NCI-H187 treated with DMSO at 0.1 percent for 48 hours (cell line): ENCODE data around the gene HEXIM2.

Source experiments
- DNase-seq: peaks from one replicate; lab custom pipeline; 2025; lab: John Stamatoyannopoulos, UW

Gene HEXIM2

DNA sequence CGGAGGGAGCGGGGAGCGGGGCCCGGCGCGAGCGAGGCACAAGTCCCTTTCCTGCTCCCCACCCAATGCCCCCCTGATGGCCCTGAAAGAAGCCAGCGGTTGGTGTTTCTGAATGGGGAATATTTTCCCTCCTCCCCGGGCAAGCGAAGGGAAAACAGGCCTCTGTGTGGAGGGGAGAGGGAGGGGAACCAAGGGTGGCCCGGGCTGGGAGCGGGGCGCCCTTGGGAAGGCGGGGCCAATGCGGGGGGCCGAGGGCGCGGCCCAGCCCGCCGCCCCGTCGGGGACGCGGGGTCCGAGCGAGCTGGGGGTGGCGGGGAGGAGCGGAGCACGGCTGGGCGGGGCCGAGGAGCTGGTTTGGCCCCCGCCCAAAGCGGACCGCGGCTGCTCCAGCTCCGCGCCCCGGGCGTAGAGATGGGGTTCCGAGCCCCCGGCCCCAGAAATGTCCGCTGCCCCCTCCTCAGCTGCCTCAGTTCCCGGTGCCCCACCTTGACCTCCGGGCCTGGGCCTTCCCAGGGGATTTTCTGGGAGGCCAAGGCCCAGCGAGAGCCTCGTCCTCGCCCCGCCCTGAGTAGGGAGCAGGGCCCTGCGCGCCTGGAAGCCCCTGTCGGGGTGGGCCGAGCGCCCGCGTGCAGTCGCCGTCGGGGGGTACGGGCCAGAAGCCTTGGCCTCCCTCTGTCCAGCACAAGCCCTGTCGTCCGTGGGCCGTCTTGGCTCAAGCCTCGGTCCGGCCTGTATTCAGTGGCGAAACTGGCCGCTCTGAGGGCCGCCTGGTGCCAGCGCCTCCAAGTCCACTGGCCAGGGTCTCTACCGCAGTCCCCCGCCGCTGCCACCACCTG, 17.3 kb upstream of the HEXIM2 start:
- no peak for DNase-seq

DNA sequence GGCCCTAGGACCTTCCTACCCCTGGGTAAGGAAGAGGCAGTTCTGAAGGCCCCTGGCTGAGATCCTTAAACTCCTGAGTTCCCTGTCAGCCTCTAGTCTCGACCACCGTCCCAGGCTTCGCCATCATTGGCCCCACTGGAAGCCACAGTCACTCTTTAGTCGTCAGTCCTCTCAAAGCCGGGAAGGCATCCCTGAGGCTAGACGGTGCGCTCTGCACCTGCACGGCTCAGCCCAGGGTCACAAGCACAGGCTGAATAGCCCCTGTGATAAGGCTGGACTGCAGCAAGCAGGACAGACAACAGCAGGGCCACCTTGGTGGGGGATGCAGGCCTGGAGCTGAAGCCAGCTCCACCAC, 16.7 kb upstream of the HEXIM2 start:
- no peak for DNase-seq

DNA sequence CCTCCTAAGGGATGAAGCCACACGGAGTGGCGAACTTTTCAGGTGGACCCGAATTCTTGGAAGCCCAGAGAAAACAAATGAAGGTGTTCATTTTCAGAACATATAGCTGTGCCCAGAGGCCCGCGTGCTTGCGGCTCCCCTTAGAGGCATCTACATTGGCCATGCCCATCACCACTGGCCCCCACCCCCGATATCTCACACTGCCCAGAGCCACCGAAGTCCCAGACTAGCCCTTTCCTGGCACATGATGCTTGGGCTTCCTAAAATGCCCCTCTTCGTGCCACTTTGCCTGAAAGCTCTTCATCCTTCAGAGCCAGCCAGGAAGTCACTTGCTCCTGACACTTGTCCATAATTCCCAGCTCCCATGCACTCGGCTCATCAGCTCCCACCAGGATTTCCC, 15.5 kb upstream of the HEXIM2 start:
- no peak for DNase-seq

DNA sequence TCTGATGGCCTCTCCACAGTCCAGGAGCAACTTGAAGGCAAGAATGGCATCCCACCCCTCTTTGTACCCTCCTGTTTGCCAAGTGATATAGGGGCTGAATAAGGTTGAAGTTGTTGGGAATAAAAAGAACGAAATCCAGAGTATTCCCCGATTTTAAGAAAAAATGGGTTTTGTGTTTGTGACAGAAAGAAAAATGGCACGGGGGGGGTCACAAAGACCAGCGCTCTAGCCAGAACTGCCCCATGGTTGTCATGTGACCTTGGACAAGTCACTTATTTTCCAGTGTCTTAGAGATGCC, 15.1 kb upstream of the HEXIM2 start:
- no peak for DNase-seq

DNA sequence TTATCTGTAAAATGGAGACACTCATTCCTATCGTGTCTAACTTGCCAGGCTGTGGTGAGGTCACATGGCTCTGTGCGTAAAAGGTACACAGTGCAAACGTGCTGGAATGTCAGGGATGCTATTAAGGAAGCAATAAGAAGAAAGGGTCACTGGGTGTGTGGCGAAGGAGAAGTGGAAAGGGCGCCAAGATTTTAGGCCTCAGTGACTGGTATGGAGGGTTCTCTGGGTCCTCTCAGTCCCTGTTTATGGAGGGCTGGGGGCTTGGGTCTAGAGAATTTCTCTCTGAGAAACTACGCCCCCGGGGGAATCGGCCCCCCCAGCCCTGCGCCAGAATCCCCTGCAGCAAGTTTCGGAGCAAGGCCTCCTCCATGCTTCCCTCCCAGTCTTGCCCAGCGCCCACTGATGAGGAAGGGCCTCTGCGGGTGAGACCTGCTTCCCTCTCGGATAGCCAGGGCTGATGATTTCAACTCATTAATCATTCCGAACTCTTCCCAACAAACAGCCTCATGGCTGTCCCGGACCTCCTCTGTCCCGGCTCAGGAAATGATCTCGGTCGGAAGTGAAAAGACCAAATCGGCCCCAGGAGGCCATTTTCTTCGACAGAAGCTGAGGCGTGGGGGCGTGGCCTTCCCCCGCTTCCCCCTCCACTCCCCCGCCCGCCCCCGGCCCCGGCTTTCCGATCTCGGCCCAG, 14.6 kb upstream of the HEXIM2 start:
- no peak for DNase-seq

DNA sequence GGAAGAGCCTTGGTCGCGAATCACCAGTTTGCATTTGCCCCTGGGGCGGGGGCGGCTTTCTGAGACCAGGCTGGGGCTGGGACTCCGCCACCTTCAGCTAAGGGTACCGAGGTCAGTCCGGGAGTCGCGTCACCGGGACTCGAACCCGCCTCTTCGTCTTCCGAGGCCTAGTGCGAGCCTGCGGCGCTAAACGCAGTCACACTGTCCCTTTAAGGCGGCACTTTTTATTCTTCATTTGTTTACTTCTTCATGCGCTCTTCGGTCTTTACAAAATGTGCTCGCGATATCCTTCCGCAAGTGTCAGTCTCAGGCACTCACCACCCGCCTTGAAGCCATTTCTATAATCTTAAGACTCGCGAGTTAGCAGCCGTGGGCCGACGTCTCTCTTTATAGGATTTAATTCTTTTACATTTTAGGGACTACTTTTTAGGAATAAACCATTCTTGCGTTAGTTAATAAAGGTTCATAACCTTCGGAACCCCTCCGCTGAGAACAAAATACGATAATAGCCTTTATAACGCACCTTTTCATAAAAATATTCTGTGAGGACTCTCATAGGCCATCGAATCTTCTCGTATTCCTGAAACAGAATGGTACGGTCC, 14.0 kb upstream of the HEXIM2 start:
- peak; percentile 76 for DNase-seq

DNA sequence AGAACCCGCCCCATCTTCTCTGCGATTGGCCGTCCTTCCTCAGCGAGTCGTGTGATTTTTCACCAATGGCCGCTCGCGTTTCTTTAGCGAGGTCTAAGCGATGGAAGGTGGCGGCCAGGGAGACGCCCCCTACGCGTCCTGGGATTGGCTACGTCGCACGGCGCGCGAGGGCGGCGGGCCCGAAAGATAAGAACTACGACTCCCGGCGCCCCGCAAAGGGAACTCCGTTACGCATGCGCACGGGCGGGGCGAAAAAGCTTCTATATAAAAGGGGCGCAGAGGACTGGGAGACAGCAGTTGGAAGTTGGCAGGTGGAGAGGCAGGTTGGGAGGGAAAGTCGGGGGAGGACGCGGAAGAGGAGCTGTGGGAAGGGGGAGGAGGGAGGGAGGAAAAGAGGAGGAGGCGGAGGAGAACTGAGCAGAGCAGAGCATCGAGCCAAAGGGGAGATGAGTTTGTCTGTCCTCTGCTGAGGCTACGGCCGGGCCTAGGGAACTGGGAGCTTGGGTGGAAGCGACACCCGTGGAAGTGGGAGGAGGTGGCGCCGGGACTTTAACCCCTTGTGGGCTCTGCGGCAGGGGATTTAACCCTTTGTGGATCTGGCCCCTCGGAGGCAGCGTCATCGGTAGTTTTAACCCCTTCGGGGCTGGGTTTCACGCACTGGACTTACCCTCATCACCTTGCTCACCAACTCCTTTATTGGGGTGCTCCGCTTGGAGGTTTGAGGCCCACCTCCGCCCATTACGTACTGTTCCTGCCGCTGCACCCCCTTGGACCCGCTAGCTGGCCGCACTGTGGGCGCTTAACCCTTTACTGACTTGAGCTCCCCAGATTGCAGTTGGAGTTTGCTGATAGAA, 13.3 kb upstream of the HEXIM2 start, which contains the start of gene HEXIM1:
Gene HEXIM1 (plus strand): TSS at position 293 of the 854 bp plus-strand sequence. CDS start 716 bp downstream, outside the sequence.
- DNase-seq = peak; percentile 97

DNA sequence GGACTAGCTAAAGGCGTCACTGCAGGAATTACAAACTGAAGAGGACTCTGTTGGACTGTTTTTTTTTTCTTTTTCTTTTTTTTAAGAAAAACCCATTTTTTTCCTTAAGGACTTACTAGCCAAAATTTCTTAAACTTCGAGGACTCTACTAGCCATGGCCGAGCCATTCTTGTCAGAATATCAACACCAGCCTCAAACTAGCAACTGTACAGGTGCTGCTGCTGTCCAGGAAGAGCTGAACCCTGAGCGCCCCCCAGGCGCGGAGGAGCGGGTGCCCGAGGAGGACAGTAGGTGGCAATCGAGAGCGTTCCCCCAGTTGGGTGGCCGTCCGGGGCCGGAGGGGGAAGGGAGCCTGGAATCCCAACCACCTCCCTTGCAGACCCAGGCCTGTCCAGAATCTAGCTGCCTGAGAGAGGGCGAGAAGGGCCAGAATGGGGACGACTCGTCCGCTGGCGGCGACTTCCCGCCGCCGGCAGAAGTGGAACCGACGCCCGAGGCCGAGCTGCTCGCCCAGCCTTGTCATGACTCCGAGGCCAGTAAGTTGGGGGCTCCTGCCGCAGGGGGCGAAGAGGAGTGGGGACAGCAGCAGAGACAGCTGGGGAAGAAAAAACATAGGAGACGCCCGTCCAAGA, 12.5 kb upstream of the HEXIM2 start:
- DNase-seq = no peak

DNA sequence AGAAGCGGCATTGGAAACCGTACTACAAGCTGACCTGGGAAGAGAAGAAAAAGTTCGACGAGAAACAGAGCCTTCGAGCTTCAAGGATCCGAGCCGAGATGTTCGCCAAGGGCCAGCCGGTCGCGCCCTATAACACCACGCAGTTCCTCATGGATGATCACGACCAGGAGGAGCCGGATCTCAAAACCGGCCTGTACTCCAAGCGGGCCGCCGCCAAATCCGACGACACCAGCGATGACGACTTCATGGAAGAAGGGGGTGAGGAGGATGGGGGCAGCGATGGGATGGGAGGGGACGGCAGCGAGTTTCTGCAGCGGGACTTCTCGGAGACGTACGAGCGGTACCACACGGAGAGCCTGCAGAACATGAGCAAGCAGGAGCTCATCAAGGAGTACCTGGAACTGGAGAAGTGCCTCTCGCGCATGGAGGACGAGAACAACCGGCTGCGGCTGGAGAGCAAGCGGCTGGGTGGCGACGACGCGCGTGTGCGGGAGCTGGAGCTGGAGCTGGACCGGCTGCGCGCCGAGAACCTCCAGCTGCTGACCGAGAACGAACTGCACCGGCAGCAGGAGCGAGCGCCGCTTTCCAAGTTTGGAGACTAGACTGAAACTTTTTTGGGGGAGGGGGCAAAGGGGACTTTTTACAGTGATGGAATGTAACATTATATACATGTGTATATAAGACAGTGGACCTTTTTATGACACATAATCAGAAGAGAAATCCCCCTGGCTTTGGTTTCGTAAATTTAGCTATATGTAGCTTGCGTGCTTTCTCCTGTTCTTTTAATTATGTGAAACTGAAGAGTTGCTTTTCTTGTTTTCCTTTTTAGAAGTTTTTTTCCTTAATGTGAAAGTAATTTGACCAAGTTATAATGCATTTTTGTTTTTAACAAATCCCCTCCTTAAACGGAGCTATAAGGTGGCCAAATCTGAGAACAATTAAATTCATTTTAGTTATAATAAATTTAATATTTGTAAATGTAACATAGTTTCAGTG, 11.7 kb upstream of the HEXIM2 start:
- DNase-seq = no peak

DNA sequence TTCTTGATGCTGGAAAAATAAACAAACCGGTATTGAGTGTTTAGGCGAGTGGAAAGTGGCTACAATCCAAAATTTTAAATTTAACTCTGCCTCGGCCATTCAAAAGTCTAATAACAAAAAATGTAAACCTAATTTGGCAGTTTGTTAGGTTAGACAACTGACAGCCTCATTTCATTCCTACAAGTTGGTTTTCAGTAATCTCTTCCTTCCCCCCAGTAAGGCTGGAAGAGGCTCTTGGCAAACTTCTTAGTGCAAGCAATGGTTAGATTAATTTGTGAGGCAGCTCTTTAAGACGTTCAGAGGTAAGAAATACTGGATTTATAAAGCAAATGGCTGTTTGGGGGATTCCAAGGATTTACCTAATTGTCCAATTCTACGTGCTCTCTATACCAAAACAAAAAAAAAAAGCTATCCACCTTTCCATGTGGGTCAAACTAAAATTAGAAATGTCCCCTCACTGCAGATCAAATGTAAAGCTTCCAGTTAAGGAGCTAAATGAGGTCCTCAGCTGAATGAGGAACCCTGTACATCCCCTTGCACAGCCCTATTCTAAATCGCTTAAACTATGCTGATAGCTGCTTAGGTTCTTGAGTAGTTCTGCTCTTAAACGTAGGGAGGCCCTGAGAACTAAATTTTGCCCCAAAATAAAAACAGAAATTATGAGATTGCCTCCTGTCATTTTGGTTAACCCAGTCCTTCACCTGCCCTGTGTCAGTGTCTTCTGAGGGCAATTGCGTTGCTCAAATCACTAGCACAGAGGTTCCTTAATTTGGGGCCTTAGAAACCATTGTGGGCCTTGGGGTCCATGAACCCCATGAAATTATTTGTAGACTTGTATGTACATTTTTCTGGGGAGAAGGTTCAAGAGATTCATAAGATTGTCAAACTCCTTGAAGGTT, 10.5 kb upstream of the HEXIM2 start:
- no peak for DNase-seq

DNA sequence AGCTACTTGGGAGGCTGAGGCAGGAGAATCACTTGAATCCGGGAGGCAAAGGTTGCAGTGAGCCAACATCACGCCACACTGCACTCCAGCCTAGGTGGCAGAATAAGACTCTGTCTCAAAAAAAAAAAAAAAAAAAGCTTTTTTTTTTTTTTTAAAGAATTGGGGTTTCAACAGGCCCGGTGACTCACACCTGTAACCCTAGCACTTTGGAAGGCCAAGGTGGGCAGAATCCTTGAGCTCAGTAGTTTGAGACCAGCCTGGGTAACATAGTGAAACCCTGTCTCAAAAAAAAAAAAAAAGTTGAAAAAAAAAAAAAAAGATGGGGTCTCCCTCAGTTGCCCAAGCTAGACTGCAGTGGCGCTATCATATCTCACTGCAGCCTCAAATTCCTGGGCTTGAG, 6.6 kb upstream of the HEXIM2 start:
- DNase-seq = no peak

DNA sequence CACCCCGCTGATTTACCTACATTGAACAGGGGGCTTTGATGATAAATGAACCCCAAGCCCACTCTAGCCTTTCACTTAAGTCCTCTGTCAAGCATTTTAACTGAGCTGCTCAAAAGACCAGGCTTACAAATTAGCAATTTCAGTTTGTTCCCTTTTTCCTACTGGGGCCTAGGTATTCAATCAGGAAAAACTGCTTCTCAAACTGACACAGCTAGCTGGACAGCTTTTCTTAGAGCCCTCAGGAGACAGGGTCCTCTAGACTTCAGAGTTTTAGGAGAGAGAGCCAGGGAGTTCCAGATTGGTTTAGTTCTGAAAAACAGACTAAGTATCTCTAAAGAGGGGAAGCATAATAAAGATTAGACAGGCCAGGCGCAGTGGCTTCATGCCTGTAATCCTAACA, 6.2 kb upstream of the HEXIM2 start:
- DNase-seq = no peak

DNA sequence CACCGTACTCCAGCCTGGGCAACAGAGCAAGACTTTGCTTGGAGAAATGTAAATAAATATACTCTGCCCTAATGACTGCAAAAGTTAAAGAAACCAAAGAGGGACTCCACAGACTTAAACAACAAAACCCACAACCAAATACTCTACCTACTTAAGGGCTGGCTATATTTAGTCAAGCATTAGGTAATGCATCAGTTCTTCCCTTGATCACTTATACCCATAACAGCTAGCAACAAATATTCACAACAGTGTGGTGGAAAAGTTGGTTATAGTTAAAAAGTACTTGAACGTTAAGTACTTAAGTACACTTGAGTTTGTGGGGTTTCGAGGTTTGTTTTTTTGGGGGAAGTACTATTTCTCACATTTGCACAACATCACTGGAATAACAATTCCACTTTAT, 5.4 kb upstream of the HEXIM2 start:
- no peak for DNase-seq

DNA sequence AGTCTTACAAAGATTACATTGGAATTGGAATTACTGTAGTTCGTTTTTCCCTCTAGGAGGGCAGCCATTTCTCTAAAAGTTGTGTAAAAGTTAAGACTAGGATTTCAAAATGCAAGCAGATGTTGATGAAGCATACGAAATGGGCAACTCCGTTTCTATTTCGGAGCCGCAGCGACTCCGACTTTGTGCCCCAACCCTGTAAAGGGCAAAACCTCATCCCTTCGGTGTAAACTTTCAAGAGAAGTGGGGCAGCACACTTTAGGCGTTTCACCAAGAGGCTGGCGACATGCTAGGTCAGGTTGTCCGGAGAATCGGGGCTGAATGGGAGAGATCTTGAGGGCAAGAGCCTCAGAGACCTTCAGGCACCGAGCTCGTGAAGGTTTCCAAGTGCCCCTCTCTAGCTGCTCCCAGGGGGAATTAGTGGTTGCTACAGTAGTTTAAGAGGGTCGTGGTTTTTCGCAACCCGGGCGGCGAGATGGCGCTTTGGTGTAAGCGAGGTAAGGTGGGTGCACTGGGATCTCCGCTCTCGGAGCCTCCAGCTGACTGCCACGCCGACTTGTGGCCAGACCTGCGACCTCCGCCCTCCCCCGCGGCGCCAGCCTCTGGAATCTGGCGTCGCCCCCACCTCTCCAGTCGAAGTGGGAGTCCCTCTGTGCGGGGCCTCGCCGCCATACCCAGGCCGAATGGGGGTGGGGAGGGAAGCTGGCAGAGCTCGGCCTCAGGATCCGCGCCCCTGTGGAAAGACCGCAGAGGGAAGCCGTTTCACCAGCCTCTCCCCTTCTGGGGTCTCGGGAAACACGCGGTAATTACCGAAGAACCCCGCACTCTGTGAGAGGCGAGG, 1.0 kb upstream of the HEXIM2 start:
- no peak for DNase-seq

DNA sequence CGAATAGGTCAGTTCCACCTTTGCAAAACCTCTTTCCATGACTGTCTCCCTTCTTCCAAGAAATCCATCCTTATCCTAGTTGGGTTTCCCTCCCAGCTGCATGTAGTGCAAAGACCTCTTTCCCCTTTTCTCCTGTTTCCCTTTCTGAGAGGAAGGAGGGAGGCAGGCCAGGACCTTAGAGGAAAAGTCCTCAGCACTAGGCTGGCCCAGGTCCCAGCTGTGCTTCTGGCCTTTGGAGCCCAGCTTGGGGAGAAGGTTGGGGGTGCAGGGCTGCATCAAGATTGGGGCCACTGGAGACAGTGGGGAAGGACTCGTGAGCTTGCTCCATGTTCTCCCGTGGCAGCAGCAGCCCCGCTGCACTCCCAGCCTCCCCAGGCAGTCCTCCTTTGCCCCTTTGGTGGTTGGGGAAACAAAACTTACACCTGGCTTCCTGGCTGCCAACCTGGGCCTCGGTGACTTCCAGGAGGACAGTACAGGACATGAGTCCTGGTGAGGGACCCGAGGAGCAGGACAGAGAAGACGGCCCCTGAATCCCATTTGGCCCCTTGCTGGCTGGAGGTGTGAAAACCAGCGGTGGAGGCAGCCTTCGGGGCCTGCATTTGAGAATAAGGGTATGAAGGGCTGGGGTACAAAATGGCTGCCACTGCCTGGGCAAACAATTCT, 481 bp downstream of the HEXIM2 start:
- DNase-seq = no peak

DNA sequence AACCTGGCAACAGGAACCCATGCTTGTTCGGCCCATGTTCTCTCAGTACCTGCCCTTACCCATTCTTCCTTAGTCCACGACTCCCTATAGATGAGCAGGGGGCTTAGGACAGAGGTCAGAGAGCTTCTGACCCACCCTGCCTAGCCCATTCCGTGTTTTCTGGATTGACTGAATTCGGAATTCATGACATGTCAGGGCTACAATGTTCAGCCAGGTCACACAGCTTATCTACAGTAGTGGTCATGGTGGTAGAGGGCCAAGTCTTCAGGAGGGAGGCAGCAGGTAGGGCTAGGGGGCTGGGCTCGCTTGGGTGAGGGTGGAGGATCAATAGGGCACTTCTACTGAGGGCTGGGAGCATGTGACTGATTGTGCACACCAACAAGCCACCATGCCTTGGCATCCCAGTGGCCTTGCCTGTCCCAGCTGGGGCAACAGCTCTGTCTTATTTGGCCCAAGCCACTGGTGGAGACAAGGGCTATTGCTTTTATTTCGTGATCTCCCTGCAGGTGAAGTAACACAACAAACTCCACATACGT, 3.1 kb downstream of the HEXIM2 start:
- DNase-seq = no peak

DNA sequence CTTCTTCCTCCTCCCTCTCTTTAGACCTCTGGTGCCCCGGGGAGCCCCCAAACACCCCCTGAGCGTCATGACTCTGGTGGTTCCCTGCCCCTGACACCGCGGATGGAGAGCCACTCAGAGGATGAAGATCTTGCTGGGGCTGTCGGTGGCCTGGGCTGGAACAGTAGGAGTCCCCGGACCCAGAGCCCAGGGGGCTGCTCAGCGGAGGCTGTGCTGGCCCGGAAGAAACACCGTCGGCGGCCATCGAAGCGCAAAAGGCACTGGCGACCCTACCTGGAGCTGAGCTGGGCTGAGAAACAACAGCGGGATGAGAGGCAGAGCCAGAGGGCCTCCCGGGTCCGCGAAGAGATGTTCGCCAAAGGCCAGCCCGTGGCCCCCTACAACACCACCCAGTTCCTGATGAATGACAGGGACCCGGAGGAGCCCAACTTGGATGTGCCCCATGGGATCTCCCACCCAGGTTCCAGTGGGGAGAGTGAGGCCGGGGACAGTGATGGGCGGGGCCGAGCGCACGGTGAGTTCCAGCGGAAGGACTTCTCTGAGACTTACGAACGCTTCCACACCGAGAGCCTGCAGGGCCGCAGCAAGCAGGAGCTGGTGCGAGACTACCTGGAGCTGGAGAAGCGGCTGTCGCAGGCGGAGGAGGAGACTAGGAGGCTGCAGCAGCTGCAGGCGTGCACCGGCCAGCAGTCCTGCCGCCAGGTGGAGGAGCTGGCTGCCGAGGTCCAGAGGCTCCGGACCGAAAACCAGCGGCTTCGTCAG, 7.5 kb downstream of the HEXIM2 start:
- no peak for DNase-seq
